Renal cortical epithelial cell (primary cell): ENCODE results near the gene JARID2. TPM values are rescaled to one million over a fixed set of nuclear protein-coding genes. Genes with fewer than 3 reads are reported as not detected.

Experiments used
- DNase-seq: peaks from one replicate; pipeline ENCODE4 v3.0.0-alpha.2; 2011; ENCODE audit warnings: low read depth
- total RNA-seq: library from RNA; depleted of rRNA; stranded (reverse); fragments of >200 nt; gene quantifications from 2 replicates; pipeline ENCODE4 v1.2.3, GENCODE V29; 2014

The JARID2 gene
- total RNA-seq, 1 donor from 2014 or later = 8.5 TPM

DNA sequence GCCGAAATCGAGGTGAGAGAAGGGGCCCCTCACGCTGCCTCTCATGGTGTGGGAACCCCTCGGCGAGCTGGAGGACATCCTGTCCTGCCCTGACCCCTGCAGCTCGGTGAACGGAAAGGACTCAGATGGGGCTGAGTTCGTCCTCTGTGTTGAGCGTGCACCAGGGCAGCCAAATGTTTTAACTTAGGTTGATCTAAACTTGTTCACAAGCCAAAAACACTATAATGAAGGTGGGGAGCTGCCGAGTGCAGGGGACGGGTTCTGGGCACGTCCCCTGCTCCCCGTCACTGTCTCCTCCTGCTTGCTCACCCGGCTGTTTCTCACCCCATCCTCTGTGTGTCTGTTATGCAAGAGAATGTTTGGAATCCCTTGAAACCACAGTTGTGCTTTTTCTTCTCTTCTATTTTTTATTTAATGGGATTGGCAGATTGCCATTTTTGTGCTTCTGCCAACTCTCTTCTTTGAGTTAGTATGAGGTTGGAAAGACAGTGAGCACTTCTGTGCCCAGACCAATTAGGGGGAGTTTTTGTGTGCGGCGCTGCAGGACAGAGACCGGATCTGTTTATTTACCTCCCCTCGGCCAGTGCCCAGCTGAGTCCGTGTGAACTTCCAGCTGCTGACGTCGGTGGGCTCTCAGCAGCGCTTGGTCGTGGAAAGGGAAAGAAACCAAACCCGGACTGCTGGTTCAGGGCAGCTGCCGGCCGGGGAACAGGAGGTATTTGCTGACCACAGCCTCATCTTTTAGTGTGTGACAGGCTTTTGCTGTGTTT is 258.9 kb downstream of the JARID2 start:
- DNase-seq = peak; percentile 97

DNA sequence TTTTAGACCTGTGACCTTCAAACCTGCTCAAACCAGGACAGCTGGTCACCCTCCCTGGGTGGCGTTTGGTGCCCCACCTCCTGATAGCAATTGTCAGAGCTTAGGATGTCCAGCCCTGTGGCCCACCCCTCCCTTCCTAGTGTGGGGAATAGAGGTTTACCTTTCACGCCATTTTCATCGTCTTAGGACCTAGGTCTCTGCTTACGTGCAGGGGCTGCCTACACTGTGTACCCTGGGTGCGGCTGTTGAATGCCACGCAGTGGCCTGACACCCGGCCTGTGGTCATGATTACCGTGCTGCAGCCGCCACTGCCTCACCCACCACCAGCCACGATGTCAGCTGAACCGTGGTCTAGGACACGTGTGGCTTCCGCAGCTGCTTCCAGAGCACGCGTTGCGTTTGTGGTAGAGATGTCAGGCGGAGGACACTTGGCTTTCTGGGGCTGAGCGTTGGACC is 259.6 kb downstream of the JARID2 start:
- DNase-seq = no peak

DNA sequence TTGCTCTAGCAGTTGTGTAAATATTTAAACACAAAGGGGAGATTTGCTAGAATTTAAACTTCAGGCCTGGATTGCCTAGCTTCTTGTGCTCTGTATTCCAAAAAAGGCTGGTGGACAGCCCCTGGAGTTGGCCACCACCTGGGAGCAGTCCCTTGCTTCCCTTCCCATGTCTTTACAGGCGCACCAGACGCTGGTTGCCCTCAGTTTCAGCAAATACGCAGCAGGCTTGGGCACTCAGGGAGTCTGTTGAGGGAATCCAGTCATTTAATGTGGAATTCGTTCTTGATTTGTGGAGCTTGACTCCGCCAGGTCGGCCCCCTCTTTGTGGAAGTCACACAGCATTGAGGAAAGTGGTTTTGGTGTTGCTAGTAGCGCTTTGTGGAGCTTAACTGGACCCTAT is 260.2 kb downstream of the JARID2 start:
- DNase-seq = no peak

DNA sequence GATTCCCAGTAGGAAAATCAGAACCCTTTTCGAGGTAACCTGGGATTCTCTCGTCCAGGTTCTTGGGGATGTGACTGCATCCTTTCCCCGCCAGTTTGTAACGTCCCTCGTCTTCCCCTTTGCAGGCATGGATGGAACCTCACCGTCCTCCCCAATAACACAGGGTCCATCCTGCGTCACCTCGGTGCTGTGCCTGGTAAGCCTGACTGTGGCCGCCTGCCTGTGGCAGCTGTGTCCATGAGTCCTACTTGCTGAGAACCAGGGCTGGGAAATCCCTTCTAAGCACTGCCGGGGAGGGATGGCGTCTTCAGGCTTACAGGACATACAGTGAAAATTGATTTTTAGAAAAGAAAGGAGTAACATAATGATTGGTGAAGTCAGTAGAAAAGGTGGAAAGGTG is 261.4 kb downstream of the JARID2 start:
- DNase-seq = no peak

DNA sequence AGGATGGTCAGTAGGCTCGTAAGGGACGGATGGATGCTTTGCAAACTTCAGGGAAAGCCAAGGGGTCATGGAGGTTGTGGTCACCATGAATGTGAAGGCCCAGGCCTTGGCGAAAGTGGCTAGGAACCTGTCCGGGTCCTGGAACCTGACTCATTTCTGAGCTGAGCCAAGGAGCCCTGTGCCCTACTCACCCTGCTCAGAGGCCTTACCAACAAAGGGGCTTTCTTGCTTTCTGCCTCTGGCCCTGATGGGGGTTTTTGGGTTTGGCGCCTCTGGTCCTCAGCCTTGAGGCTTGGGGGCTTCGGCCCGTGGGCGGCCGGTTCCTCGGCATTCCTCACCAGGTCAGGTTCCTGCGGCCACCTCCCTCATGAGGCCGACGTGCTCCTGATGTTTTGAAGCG is 261.9 kb downstream of the JARID2 start:
- DNase-seq = peak; percentile 61

DNA sequence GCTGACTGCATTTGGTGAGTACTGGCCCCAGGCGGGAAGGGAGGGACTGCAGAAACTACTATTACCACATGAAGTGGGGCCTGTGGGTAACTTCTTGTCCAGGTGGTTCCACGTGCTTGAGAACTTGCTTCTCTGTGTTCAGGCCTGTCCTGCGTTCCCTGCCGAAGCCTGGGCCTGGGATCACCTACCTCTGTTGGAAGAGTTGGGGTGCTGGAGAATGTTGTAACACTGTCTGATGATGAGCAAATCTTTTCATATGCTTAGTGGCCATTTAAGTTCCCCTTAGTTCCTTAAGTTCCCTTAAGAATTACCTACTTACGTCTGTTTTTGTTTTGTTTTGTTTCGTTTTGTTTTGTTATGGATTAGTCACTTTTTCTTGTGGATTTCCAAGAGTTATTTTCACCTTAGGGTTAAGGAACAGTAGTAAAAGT is 262.6 kb downstream of the JARID2 start:
- peak; percentile 25 for DNase-seq

DNA sequence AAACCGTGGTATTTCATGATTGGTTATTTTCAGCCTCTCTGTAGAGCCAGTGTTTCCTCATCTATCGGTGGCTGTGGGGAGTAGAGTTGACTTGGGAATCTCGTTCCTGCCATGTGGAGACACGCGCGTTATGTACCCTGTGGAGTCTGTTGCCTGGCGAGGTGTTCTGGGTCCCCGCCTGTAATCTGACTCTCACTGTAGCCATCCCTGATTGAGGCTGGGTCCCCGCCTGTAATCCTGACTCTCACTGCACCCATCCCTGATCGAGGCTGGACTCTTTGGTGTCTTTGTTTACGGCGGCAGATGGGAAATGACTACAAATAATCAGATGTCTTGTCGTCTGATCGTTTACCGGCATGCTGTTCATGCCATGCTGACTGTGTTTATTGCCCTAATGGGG is 263.1 kb downstream of the JARID2 start:
- no peak for DNase-seq

DNA sequence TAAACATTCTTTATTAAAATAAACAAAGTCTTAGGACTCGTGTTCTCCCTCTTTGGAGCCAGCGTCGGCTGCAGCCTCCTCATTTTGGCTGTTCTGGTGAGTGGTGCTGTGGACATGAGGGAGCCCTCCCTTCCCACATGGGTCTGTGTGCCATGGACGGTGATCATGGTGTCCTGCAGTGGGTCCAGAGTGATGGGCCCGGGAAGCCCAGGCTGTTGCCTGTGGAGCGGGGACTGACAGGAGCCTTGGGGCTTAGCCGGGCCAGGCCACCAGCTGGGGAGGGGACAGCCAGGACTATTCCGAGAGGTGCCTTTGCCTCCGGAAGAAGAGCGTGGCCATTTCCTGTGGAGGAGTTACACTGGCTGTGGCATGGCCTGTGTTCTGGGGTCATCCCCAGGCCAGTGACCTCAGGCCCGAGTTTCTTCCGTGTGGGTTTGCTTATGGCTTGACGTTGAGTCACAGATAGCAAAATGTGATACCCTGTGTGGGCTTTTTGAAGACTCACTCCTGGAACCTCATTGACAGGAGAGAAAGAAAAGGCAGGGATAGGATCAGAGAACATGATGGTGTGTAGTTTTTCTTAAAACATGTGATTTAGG is 263.6 kb downstream of the JARID2 start:
- no peak for DNase-seq

DNA sequence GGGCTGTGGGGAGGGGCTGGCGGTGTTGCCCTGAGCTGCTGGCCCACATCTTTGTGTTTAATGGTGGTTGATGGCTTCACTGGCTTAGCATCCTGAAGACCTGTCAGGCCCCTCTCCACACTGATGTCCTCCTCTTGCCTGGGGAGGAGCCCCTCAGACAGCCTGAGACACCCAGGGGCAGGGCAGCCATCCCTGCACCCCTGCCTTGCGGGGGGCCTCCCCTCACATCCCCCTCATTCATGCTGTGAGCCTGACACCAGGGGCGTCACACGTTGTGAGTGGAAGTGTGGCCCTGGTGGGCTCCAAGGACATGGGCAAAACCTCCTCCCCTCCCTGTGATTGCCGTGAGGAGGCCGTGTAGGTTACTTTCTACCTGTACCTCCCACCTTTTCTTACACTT is 264.3 kb downstream of the JARID2 start:
- no peak for DNase-seq

DNA sequence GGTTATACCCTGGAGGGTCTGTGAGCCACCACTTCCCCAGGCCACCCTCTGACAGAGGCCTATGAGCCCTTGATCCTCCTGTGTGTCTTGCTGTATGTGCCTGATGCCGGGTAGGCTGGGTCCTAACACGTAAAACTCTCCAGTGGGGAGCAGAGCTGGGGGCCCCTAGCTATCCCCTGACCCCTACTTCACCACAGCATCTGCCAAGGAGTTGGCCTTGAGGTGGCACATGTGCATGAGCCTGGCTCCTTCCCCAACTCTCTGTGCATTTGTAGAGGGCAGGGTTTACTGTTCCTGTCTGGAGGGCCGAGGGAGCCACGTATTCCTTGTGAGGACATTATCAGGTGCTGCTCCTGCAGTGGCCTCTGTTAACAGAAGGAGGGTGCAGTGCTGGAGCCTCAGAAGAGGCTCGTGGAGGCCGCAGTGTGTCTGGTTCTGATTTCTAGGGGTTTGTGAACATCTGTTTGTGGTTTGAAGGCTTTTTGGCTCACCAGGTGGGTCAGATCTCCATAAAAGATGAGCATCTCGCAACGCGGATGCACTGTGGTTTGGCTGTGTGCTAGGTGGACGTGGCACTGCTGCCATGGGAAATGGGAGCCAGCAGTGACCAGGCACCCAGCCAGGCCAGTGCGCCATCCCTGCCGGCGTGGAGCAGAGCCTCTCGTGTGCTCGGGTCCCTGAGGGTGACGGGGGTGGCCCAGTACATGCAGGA is 264.8 kb downstream of the JARID2 start:
- no peak for DNase-seq

DNA sequence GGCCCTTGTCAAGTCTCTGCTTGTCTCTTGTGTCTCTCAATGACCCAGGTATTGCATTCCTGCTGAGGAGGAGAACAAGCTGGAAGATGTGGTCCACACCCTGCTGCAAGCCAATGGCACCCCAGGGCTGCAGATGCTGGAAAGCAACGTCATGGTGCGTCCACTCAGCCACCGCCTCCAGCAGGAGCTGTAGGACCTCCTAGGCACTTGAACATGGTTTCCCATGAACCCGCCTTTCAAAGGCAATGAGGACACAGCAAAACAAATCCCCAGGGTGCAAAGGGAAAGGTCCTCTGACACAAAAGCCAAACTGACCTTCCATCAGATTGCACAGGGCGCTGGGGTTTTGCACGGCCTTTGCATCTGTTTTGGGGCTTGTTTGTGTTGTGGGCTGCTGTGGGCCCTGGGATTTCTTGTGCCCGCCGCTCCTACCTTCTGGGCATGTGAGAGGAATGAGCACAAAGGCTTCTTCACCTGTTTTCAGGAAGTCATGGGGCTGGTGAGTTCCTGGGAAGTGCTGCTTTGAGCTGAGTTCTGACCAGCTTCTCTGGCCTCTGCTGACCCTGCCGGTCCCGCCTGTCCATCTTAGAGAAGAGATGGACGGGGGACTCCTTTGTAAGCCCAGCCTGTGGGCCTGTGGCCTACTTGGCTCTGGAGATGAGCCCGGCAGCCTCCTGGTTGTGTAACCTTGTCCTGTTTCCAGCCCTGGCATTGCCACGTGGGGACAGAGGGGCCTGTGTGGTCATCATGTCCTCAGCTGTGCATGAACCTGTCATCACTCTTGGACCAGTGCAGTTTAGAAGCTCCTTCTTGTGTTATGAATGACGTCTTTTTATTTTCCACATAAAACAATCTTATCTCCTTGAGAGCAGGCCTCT is 265.6 kb downstream of the JARID2 start:
- DNase-seq = no peak

DNA sequence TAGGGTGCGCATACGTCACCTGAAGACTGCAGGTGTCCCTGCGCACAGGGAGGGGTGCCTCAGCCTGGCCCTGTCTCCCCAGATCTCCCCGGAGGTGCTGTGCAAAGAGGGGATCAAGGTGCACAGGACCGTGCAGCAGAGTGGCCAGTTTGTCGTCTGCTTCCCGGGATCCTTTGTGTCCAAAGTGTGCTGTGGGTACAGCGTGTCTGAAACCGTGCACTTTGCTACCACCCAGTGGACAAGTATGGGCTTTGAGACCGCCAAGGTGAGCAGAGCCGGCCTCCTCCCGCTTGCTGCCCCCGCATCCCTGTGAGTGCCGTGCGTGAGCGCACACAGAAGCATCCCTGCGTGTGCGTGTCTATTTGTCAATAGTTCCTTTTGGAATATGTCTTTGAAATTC is 266.3 kb downstream of the JARID2 start:
- DNase-seq = no peak

DNA sequence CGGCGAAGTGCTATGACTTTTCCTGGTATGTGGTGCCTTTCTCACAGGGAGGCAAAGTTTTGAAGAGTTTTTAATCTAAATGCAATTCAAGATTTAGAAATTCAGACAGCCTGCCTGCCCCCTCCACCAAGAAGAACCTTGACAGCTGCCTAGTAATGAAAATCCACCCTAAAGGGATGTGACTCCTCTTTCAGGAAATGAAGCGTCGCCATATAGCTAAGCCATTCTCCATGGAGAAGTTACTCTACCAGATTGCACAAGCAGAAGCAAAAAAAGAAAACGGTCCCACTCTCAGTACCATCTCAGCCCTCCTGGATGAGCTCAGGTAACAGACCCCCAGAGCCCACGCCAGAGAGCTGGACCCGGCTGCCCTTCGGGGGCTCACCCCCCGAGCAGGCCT is 266.9 kb downstream of the JARID2 start:
- DNase-seq = no peak

DNA sequence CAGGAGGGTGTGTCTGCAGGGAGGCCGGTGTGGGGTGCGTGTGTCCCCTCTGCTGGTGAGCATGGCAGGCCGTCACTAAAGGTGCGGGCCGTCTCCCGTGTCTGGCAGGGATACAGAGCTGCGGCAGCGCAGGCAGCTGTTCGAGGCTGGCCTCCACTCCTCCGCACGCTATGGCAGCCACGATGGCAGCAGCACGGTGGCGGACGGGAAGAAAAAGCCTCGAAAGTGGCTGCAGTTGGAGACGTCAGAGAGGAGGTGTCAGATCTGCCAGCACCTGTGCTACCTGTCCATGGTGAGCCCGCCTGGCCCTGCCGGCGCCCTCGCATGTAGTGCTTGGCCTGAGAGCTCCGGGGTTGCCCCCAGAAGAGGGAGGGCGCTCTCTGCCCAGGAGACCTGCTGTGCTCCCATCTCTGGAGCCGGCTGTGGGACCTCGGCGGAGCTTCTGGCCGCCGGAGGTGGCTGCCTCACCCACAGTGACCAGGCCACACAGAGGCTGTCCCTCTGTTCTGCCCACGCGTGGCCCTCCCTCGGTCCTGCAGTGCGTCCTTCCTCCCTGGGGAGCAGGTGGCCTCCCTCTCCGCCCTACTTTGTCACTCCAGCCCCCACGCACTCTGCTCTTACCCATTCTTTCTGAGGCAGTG is 267.4 kb downstream of the JARID2 start:
- no peak for DNase-seq

DNA sequence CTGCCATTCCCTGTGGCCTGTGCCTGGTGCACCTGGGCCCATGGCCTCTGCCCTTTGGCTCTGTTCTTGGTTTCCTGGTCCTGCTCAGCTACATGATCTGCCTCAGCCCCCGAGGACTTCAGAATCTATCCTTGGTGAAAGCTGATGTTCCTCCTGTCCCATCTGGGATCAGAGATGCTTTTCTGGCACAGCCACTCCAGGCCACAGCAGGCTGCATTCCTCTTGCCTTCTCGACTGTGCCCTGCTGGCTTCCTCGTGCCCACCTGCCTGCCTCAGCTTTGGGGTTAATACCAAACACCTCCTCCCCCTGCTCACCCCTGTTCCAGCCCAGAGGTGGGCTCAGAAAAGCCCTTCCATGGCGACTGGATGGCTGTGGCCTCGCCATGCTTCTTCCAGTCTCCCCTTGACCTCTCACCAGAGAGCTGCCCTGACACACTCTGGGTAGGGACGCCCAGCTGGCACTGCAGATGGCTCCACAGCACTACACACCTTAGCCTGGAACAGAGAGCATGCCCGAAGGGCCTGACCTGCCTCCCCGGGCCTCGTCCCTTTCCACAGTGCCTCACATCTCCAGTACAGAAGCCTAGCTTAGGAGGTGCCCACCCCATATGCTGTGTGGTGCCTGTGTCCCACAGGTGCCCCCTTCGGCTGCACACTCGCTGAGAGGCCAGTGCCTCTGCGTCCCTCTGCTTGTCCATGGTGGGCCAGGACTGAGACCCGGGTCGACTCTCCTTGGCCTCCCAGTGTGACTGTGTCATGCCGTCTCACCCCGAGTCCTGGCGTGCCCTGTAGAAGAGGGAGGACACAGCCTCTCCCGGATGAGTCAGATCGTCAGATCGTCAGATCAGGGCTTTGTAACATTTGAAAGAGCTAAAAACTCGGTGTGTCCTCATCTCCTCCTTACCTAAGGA is 268.2 kb downstream of the JARID2 start:
- no peak for DNase-seq

DNA sequence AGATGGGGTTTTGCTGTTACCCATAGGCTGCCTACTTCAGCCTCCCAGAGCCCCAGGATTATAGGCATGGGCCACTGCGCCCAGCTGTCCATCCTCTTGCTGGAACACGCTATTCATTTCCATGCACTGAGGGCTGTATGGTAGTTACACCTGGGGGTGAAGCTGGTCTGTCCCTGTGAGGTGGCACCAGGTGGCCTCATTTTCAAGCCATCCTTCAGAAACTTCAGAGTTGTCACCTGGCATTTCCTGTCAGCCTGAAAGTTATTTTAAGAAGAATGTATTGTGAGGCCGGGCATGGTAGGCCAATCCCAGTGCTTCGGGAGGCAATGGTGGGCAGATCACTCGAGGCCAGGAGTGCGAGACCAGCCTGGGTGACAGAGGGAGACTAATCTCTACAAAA is 269.4 kb downstream of the JARID2 start:
- DNase-seq = no peak

DNA sequence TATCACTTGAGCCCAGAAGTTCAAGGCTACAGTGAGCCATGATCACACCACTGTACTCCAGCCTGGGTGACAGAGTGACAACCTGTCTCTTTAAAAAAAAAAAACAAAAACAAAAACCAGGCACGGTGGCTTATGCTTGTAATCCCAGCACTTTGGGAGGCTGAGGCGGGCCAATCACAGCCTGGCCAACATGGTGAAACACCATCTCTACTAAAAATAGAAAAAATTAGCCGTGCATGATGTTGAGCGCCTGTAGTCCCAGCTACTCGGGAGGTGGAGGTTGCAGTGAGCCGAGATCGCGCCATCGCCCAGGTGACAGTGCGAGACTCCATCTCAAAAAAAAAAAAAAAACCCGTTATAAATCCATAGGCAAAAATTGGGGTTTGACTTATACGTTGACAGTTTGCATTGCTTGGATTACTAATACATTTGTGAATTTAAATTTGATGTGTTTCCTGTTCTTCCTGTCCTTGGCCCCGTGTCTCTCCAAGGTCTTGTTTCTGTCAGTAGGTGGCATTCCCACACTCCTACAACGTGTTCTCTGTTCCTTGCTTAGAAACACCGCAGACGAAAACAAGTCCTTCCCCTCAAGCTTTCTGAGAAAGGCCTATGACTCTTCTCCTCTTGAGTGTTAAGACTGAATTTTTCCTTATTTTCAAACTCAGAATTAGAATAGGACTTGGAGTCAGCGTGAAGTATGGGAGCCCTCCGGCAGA is 269.9 kb downstream of the JARID2 start:
- DNase-seq = no peak

DNA sequence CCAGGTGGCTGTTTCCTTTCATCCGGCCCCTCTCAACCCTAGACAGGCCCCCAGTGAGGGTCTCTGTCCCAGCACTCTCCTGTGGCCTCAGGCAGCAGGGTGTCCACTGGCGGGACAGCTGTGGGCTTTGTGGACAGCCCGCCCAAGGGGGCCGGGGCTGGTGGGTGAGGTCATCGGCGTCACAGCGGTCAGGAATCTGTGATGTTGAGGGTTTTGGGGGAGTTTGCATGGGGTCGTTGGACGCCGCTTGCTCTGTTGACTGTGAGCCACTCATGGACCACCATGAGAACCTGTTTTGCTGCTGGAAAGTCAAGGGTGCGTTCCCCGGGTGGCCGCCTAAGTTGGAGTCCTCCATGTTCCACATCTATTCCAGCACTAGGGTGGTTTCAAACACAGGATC is 270.5 kb downstream of the JARID2 start:
- no peak for DNase-seq

DNA sequence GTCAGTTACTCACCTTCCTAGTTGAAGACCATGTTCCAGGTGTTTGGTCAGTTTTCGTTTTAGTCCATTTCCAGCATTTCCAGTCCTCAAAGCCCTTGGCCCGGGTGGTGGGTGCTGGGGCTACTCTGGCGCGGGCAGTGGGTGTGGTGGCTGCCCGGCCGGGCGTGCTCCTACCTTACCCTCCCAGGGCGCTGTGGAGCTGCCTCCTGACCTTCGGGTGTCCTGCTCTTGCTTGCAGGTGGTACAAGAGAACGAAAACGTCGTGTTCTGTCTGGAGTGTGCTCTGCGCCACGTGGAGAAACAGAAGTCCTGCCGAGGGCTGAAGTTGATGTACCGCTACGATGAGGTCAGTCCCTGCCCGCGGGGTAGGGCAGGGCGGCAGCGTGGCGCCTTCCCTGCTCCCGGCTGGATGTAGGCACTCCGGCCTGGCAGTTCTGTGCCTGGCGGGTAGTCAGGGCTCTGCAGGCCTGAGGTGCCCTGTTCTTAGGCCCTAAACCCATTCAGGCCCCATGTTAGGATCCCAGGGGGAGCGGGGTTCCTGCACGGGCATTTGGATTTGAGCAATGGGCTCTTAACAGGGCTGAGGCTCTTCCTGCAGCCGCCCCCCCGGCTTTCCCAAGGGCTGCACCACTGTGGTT is 271.2 kb downstream of the JARID2 start:
- DNase-seq = no peak
